Activated CD4-positive, alpha-beta T cell treated with anti-CD3 and anti-CD28 coated beads, Interleukin-2, Interleukin-4, amounts not matched to agents 100 ng/mL and 50 ng/mL, durations not matched to agents 16 hours and 8 hours (primary cell): ENCODE measurements around the gene PHF23.
A peak's percentile ranks its signal among the peaks of the same experiment; 100 is the strongest.
"Not testable (repeated sequence)": the region's sequence is repeated elsewhere in the genome, so short reads cannot be mapped to it uniquely, and the experiment has no call there.

Source experiments
- DNase-seq: peaks from one replicate; pipeline ENCODE4 v3.0.0-alpha.2; 2020; ENCODE audit warnings: low spot score

PHF23 gene

DNA sequence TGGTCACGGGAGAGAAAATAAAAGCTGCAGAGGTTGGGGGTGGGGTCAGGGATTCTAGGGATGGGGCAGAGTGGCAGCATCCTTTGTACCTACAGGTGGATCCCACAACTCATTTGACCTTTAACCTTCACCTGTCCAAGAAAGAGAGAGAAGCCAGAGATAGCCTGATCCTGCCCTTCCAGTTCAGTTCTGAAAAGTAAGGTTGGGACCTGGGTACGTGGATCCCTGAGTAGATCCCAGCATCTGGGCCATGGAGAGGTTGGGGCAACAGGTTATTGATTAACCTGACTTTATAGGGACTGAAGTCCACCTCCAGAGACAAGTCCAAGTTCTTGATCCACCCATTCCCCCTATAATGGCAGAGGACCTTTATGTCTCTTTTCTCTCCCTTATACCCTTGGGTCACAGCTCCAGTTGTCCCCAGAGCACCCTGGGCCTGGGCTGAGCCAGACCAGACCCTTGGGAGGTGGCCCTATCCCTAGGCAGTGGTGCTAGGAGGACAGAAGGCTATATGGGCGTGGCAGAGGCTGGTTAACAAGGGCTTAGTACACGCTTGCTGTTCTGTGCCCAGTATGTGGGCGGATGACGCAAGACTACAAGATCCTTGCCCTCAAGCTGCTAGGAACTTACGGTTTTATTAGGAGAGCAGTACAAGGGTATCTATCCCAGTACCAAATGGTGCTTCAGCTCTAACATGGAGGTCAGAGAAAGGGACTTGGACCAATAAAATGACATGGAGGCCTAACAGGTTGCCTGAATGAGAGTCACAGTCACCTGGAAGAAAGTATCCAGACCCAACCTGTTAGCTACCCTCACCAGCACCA is 19.7 kb upstream of the PHF23 start:
- DNase-seq = no peak

DNA sequence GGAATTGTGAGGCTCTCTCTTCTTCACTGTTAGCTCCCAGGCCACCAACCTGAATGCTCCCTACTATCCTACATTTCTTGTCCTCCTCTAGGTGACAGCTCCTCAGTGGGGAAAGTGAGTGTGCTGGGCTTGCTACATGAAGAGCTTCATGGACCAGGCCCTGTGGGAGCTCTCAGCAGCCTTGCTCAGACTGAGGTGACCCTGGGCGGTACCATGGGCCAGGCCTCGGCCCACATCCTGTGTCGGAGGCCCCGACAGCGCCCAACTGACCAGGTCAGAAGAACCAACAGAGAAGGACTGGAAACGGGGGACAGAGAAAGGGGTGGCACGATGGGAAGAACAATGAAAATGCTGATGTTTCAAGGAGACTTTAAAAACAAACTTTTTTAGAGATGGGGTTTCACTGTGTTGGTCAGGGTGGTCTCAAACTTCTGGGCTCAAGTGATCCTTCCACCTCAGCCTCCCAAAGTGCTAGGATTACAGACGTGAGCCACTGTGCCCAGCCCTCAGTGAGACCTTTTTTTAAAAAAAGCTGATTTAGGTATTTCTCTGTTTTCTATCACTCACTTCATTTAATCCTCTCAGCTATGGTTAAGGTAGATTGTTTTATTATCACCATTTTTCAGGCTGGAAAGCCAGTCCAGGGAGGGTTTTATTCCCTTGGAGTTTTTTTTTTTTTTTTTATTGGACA is 17.7 kb upstream of the PHF23 start:
- no peak for DNase-seq

DNA sequence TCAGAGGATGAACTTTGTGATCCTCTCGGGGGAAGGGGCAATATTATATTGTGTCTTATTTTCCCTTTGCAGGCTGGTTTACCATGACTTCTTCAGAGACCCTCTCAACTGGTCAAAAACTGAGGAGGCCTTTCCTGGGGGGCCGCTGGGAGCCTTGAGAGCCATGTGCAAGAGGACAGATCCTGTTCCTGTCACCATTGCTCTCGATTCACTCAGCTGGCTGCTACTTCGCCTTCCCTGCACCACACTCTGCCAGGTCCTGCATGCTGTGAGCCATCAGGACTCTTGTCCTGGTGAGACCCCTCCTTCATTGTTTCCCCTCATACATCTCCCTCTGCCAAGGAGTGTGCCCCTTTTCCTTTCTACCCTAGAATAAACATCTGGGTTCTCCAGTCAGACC is 15.3 kb upstream of the PHF23 start:
- no peak for DNase-seq

DNA sequence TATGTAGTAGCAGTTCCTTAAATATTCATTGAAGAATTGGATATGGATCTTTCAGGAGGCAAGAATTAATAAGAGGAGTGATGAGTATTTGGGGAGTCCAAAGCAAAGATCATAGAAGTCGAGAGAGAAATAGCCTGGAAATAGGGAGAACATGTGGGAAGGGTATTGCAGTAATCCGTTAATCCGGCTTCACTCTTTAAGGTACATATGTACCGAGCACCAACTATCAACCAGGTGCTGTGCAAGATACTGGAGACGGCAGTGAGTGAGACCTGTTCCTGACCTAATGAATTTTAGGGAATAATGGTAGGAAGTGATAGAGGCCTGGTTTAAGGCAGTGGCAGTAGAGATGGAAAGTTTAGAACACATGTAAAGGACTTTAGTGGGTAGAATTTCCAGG is 13.8 kb upstream of the PHF23 start:
- DNase-seq = no peak

DNA sequence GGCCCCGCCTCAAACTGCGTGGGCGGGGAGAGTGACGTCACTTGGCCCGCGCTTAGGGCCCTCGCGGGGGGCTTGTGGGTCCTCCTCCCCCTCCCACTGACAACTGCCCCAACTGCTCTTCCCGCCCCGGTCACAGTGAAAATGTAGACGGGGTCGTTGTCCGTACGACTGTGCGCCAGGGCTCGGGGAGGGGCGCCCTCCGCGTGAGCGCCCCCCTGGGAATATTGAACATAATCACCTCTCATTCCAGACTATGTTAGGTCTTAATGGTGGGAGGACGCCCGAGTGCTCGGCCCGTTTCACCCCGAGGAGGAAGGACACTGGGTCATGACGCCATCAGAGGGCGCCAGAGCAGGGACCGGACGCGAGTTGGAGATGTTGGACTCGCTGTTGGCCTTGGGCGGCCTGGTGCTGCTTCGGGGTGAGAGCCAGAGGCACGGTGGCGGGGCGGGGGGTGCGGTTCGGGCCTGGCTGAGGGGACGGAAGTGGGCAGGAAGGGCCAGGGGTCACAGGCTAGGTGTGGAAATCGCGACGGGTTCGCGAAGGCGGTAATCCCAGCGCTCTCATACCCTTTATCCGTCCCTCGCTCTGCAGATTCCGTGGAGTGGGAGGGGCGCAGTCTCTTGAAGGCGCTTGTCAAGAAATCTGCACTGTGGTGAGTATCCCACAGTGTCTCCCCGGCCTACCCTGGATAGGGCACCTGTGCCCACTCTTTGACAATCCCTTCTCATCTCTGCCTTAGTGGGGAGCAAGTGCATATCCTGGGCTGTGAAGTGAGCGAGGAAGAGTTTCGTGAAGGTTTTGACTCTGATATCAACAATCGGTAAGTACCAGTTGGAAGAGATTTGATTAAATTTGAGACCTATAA is 13.2 kb upstream of the PHF23 start, which contains the start of gene ELP5:
Gene ELP5, plus strand, starts transcription at position 40 of the 868 bp plus-strand sequence. Its CDS starts 336 bp downstream, at position 376.
- DNase-seq = peak; percentile 93

DNA sequence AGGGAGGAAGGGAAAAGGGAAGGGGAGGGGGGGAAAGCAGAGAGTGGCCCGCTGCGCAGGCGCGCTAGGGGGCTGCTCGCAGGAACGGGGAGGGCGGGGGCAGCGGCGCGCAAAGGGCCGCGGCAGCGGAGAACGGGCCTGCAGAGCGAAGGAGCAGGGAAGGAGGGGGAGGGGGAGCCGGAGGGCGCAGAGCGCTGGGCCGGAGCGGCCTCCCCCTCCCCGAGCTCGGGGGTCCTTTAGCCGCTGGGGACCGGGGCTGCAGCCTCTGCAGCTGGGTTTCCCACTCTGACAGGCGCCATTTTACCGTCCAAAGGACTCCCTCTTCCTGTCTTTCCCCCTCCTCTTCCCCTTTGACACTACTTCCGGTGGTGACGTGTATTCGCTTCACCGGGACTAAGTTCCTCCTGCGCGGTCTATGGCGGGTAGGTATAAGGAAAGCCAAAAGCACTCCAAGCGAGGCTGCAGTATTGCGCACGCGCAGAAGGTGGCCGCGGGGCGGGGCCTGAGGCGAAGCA is 12.5 kb upstream of the PHF23 start, which contains the start of gene CTDNEP1:
Gene CTDNEP1, minus strand, starts transcription at position 74 of the 515 bp plus-strand sequence. CDS start 438 bp downstream, outside the sequence.
- peak; percentile 100 for DNase-seq

DNA sequence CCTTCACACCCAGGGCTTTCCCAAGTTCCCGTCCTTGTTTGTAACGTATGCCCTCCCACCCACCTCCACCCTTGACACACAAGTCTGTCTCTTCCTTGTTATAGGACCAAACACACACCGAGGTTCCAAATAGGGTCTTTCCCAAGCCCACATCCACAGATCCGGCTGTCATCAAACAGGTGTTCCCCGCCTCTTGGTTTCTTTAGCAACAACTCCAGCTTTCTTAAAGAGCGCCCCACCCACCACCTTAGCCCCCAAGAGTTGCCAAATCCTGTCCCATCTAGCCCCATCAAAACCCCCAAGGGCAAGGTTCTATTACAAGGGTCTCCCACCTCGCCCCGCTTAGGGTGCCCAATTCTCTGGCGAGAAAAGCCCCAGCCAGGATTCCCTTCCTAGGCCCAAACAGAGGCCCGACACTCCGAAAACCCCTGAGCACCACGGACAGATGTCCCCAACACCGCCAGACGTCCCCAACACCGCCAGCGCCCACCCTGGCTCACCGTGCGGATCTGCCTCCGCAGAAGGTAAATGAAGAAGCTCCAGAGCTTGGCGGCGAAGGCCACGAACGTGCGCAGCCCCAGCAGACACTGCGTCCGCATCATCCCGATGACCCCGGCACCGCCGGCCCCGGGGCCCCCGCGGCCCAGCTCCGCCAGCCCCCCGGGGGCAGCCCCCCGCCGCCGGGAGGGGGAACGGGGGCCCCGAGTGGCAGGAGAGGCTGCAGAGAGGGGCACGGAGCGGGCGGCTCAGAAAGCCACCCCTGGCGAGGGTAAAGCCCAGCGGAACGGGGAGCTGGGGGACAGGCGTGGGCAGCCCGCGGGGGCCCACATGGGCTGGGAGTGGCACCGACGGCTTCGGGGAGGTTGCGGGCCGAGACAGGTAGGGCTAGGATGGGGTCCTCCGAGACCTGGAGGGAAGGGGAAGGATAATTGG is 11.7 kb upstream of the PHF23 start:
- no peak for DNase-seq

DNA sequence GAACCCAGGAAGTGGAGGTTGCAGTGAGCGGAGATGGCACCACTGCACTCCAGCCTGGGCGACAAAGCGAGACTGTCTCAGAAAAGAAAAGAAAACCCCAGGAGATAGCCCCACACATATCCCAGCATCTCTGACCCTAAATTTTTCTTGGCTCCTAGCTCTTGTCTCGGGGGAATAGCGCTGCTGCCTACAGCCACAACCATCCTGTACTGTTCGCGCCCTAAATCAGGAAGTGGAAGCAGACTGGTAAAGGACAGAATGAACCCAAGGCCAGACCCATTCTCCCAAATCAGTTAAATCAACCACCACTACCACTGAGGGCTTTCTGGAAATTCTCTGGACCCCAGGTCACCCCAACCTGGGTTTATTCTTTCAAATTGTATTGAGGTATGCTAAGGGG is 10.6 kb upstream of the PHF23 start:
- no peak for DNase-seq

DNA sequence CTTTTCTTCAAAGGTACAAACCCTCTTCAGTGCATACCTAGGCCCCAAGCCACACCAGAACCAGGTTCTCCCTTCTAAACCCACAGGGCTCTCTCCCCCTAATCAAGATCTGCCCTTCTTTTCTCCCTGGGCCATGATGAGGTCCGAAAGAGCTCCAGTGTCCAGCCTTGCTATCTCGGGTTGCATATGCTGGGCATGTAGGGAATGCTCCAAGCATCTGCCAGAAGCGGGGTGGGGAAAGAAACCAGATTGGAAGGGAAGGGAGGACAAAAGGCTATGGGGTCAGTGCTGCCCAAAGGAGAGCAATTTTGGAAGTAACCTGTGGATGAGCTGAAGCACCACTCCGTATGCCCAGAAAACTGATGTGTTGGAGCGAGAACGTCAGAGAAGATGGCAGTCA is 10.0 kb upstream of the PHF23 start:
- DNase-seq = no peak

DNA sequence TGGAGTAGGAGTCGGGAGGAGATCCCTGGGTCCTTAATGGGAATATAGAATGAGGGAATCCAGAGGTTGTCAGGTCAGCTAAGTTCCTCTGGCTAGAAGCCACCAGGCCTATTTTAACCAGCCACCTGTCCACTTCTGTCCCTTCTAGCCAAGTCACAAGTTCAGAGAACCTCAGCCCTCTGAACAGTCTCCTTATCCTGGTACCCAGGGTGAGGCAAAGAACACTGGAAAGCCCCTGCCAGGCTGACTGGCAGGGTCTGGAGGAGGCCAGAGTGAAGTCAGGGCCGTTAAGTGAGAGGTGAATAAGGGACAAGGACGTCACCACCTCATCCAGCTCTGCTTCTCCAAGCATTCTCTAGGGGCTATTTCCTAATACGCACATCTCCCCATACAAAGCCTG is 9.5 kb upstream of the PHF23 start:
- no peak for DNase-seq

DNA sequence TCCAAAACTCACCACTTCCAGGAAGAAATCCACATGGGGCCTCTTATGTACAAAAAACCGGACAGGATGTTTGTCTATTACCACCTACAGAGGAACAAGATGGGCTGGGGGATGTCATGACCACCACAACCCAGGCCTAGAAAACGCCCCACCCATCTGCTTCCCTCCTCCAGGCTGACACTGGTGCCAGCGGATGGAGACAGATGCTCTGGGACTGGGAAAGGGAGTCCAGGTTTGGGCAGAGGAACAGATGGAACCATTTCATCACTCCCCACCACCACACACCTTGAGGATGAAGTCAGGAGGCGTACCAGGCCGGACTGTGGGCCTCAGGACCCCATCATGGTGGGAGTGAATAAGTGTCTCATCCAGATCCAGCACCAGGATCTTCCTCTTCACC is 7.5 kb upstream of the PHF23 start:
- DNase-seq = no peak

DNA sequence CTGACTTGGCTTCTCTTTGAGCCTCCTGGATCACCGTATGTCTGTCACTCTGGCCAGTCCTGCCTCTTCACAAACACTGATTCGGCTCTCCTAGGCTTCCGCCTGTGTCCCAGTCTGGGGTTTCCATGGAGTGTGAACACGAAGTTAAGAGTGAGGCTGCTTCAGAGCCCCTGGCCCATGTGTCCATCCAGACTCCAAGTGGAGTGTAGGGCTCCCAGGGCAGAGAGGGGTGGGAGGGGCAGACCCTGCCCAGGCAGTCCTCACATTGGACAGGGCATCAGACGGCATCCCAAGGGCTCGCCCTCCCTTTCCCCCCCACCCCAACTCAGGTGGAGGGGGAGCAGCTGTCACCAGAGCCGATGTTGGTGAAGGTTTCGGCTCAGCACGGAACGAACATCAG is 4.6 kb upstream of the PHF23 start:
- not testable (repeated sequence) for DNase-seq

DNA sequence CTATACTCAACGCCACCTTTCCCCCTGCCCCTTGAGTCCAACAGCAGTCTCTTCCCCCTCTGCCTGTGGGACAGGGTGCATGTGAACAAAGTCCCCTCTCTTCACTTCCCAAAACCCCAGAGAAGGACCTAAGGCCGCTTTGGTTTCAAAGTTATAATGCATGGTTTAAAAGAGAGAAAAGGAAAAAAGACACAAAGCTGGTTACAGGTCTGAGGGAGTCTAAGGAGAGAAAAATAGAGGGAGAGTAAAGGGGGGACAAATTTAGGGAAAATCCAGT is 4.1 kb upstream of the PHF23 start:
- DNase-seq = no peak

DNA sequence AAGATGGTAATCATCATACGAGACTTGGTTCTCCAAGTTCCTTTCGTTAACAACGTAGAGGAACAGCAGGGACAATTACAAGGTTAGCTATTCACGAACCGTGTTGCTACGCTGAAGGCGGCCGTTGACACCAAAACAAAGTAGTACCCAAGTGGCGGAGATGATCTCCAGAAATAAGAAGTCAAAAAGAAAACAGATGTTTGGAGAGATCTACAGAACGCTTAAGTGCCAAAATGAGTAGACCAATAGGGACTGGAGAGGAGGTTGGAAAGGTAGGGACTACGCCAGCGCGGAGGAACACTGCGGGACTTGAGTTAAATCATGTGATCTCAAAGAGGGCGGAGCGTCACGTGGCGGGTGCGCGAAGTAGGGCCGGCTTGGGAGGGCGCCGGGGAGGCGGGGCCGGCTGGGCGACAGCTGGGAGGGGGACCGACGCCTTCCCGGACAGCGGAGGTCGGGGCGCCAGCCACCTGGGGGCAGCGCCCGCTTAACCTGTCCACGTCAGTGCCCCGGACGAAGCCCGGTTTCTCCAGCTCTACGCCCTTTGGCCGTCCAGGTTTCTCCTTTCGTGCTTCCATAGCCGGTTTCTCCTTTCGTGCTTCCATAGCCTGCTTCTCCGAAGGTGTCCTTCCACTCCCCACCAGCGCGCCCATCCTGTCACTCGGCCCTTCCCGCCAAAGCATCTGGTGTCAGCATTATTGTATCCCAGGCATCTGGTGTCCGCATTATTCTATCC is 3.6 kb upstream of the PHF23 start:
- peak; percentile 89 for DNase-seq

DNA sequence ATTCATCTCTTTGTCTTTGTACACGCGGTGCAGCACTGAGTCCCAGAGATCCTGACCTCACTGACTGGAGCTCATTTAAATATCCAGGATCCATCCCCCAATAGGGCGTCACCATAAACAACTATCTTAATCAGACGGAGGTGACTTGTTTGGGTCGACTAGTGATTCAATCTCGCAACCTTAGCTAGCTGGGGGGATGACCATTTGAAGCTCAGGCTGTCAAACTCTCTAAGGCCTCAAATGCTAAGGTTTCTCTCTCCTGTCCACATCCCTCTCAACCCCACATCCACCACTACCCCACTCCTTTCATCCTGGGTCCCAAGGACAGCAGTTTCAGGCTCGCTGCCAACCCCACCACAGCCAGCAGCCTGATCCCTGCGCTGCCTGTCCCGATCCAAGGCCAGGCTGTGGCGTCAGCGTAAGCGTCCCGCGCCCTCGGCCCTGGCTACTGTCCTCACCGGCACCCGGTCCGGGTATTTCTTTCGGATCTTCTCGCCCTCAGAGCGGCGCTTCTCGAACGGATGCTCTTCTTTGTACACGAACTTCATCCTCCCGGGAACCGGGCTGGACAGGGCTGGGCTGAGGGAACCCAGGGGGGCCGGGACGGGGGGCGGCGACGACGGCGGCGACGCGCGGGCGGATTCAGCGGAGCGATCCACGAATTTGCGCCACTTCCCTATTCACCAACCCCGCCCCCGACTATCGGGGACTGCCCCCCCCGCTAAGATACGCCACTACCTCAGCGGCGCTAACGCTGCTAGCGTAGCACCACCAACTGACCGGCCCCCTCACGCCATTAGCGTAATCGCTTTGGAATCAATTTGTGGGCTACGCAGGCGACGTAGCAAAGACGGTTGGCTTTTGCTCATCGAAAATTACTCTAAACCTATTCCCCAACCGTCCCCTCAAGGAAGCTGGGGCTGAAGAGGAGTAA is 2.8 kb upstream of the PHF23 start, which contains the start of gene GABARAP:
Gene GABARAP, minus strand, starts transcription at position 667 of the 934 bp plus-strand sequence. Its CDS starts 119 bp downstream, at position 548.
- DNase-seq = peak; percentile 92

DNA sequence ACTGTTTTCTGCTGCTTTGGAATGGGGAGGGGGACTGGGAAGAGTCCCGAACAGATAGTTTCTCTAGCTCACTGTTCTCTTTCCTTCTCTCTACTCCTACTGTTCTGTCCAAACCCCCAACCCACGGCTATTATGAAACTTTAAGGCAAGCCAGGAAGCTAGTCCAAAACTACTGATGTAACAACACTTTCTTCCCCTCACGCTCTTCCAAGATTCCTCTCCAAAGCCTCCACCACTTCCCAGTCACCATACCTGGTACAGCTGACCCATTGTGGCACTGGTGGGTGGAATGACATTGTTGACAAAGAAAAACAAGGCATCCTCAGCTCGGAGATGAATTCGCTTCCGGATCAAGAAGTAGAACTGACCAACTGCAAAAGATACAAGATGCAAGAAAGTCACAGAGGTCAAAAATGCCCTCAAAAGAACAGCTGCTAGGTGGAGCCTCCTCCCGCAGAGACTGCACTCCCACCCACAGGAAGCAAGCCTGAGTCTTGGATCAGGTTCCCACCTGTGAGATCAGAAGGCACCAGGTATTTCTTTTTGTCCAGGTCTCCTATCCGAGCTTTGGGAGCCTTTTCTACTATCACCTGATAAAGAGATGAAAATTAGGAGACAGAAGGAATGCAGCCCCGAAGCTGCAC is 2.0 kb upstream of the PHF23 start:
- DNase-seq = no peak

DNA sequence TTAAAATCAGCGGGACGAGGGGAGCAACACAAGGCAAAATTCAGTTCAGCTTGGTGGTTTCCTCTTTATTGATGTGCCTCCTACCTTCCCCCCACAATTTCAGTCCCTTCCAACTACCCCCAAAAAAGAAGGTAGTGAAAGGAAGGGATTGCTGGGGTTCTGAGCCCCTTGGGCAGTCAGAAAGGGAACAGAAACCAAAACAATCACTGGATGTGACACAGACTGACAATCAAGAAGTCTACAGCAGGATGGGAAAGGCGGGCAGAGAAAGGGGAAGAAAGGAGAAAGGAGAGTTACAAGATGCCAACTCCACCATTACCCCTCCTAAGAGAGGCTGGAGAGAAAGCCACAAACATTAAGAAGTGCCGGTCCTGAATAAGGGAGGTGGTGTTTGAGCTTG is 1.1 kb upstream of the PHF23 start:
- no peak for DNase-seq

DNA sequence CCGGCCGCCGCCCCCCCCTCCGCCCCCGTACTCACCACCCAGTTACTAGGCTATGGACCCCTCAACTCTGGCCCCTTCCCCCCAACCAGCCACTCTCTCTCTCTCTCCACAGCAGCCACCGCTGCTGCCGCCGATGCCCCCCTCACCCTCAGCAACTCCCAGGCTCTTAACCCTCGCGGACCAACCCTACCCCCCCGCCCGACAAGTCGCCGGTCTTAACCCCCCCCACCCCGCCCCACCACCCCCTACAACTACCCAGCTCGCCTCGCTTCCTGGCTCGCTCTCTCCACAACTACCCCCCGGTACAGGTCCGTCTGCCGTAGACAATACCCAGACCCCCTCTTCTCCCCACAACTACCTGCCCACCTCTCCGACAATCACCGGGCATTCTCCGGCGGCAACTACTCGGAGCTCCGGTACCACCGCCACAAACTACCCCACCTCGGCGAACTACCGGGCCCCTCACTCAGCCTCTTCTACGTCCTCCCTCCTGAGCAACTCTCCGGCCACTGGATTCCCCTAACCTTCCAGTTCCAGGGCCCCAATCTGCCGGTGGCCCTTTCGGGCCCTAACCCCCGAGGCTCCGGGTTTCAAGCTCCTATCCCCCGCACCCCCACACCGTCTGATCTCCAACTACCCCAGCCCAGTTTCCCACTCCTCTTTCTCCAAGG is 702 bp downstream of the PHF23 start:
- DNase-seq = no peak
